K562 (cell line): ENCODE results near the gene MLLT3. TPM values are rescaled to one million over a fixed set of nuclear protein-coding genes. Genes with fewer than 3 reads are reported as not detected.

Source experiments
- HIVEP1 ChIP-seq: fragments of 250-450 bp; sonication (Bioruptor Pico); IDR thresholded peaks from 2 replicates; pipeline ENCODE4 v1.4.0; 2020; ENCODE audit warnings: mild to moderate bottlenecking
- HMG20B ChIP-seq: fragments of 250-450 bp; sonication (Bioruptor Pico); IDR thresholded peaks from 2 replicates; pipeline ENCODE4 v1.5.0; 2021; ENCODE audit warnings: mild to moderate bottlenecking
- KAT7 ChIP-seq: sonication (generic); formaldehyde crosslinking; IDR thresholded peaks from 2 replicates; pipeline ENCODE4 v1.8.0; 2022; ENCODE audit warnings: missing genetic modification reagents, mild to moderate bottlenecking, borderline replicate concordance
- THRAP3 ChIP-seq: fragments of 450-650 bp; IDR thresholded peaks from 2 replicates; pipeline ENCODE4 v1.6.1; 2016; ENCODE audit warnings: mild to moderate bottlenecking, inconsistent platforms, borderline replicate concordance
- ZNF699 ChIP-seq: fragments of 250-450 bp; sonication (Bioruptor Pico); IDR thresholded peaks from 2 replicates; pipeline ENCODE4 v1.8.0; 2021; ENCODE audit warnings: mild to moderate bottlenecking, moderate library complexity; ENCODE audit not compliant: insufficient replicate concordance
- polyA plus RNA-seq, 8 experiments: library from polyadenylated mRNA; depleted of rRNA in 4 of 8; stranded (reverse) in 5 of 8; unstranded in 3 of 8; fragments of >200 nt; fragmentation: Nextera tagmentation in 2 of 8; fragmentation: Illumina TruSeq in 1 of 8; extraction: Ambion mirVana in 2 of 8; extraction: Trizol in 1 of 8; gene quantifications; 2 replicates each; pipeline versions ENCODE4 v1.2.1 to v1.2.3, GENCODE V29; 2011 to 2014; ENCODE audit warnings: inconsistent platforms in 1 of 8, missing spikeins in 1 of 8
- total RNA-seq, 7 experiments: library from RNA; depleted of rRNA in 6 of 7; stranded (reverse); fragments of >200 nt in 6 of 7; fragmentation: Illumina TruSeq in 2 of 7; extraction: Trizol in 2 of 7; gene quantifications; 2 replicates each; pipeline versions ENCODE4 v1.2.1 to v1.2.3, GENCODE V29; 2011 to 2021; ENCODE audit warnings: low replicate concordance in 1 of 7
- TF ChIP-seq, protein P1 (sequence below), 2 experiments: fragments of 450-650 bp in 1 of 2; sonication (generic) in 1 of 2; formaldehyde crosslinking in 1 of 2; IDR thresholded peaks; 2 replicates each; pipeline versions ENCODE4 v1.7.1 to v1.9.0; 2016 to 2022; ENCODE audit warnings: inconsistent platforms in 1 of 2, mild to moderate bottlenecking in 1 of 2, missing genetic modification reagents in 1 of 2
- TF ChIP-seq, protein P2 (sequence below): fragments of 450-650 bp; IDR thresholded peaks from 2 replicates; pipeline ENCODE4 v1.6.1; 2017; ENCODE audit warnings: mild to moderate bottlenecking, moderate library complexity

The MLLT3 gene
- total and polyA plus RNA-seq, 9 of the 15 experiments (the other 6 are each of a cell fraction or from before 2014, with no cell fraction given) = 0.07 to 0.42 (median 0.22) TPM; not detected in 4

DNA sequence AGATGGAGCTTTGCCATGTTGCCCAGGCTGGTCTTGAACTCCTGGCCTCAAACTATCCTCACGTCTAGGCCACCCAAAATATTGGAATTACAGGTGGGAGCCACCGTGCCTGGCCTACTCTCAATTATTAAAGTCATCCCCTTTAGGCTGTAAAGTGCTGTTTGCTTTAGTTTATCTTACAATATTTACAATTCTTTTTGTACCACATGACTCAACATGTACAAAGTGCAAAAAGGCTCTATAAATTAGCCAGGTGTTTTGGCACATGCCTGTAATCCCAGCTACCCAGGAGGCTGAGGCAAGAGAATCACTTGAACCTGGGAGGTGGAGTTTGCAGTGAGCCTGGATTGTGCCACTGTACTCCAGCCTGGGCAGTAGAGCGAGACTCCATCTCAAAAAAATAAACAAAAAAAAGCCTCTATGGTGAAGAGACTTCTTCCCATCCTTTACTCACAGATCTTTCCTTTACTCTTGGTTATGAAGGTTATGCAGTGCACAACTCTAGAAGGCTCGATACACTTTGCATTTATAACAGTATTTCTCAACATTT, 28.5 kb upstream of the MLLT3 start (continued):
- TF ChIP-seq, protein P1, sequence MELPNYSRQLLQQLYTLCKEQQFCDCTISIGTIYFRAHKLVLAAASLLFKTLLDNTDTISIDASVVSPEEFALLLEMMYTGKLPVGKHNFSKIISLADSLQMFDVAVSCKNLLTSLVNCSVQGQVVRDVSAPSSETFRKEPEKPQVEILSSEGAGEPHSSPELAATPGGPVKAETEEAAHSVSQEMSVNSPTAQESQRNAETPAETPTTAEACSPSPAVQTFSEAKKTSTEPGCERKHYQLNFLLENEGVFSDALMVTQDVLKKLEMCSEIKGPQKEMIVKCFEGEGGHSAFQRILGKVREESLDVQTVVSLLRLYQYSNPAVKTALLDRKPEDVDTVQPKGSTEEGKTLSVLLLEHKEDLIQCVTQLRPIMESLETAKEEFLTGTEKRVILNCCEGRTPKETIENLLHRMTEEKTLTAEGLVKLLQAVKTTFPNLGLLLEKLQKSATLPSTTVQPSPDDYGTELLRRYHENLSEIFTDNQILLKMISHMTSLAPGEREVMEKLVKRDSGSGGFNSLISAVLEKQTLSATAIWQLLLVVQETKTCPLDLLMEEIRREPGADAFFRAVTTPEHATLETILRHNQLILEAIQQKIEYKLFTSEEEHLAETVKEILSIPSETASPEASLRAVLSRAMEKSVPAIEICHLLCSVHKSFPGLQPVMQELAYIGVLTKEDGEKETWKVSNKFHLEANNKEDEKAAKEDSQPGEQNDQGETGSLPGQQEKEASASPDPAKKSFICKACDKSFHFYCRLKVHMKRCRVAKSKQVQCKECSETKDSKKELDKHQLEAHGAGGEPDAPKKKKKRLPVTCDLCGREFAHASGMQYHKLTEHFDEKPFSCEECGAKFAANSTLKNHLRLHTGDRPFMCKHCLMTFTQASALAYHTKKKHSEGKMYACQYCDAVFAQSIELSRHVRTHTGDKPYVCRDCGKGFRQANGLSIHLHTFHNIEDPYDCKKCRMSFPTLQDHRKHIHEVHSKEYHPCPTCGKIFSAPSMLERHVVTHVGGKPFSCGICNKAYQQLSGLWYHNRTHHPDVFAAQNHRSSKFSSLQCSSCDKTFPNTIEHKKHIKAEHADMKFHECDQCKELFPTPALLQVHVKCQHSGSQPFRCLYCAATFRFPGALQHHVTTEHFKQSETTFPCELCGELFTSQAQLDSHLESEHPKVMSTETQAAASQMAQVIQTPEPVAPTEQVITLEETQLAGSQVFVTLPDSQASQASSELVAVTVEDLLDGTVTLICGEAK (IDR thresholded peaks at IDR 0.05) = no peak
- TF ChIP-seq, protein P1 (CRISPR knock-in tag; IDR thresholded peaks at IDR 0.05) = no peak
- TF ChIP-seq KAT7 (CRISPR knock-in tag) (no peak), THRAP3 (no peak), HIVEP1 (CRISPR knock-in tag) (no peak), HMG20B (CRISPR knock-in tag) (no peak), ZNF699 (CRISPR knock-in tag) (no peak)
- TF ChIP-seq, protein P2, sequence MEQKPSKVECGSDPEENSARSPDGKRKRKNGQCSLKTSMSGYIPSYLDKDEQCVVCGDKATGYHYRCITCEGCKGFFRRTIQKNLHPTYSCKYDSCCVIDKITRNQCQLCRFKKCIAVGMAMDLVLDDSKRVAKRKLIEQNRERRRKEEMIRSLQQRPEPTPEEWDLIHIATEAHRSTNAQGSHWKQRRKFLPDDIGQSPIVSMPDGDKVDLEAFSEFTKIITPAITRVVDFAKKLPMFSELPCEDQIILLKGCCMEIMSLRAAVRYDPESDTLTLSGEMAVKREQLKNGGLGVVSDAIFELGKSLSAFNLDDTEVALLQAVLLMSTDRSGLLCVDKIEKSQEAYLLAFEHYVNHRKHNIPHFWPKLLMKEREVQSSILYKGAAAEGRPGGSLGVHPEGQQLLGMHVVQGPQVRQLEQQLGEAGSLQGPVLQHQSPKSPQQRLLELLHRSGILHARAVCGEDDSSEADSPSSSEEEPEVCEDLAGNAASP = no peak
